ENCODE results near the gene LRP1B. TPM values are rescaled to one million over a fixed set of nuclear protein-coding genes. Genes with fewer than 3 reads are reported as not detected.

LRP1B gene
- polyA plus RNA-seq, 2 of the 4 experiments (the other 2 are of a cell fraction): 0.03 TPM; not detected in 1

DNA sequence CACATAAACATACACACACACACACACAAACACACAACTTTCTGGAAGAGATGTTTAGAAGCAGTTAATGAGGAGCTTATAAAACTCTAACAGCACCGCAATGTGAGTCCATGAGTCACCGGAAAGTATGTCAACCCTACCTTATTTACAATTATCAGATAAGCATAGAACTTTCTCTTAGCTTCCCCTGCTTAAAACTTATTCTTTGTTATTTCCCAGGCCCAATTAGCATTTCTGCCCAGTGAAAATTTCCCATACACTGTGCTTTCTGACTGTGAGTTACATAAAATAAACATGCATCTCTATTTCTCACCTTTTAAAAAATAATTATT, 737.6 kb downstream of the LRP1B start:
- 12% methylated on average over 2 of the region's 2 CpGs for WGBS (ENCODE audit: missing lambda C conversion rate)
- ChIA-PET CTCF (interaction anchor here (1.4 kb wide), 1 partner anchor 8 kb away, joined by 3 read pairs; no protein-coding TSS in a partner anchor), POLR2A (no interaction called here)
- no peaks in the 10 kb centered on the region for H3K9me3 ChIP-seq
- ATAC-seq (peak; percentile 28 to 57; a peak in 4 of 6 replicates), FAIRE-seq (no peak), DNase-seq (ENCODE audit: low read depth in 1 of 2, low spot score in 1 of 2) (peak in 1 of 2 experiments; percentile 32)
- H3K27ac ChIP-seq: peak overlapping the region; percentile 52 to 63; a peak in 5 of 6 replicates
- H3K4me3 ChIP-seq: no peak overlapping the region
- no peak for TF ChIP-seq FOSL2 (IDR thresholded peaks at IDR 0.05)
- TF ChIP-seq FOSL2 (CRISPR knock-in tag; IDR thresholded peaks at IDR 0.05): peak; percentile 19; the same call in 1 of the 2 replicates
- no peak for TF ChIP-seq KDM5A (IDR thresholded peaks at IDR 0.05)
- TF ChIP-seq HMGXB4 (CRISPR knock-in tag; IDR thresholded peaks at IDR 0.05; ENCODE audit: borderline replicate concordance): no peak
- TF ChIP-seq, protein P1, sequence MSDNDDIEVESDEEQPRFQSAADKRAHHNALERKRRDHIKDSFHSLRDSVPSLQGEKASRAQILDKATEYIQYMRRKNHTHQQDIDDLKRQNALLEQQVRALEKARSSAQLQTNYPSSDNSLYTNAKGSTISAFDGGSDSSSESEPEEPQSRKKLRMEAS (IDR thresholded peaks at IDR 0.05): no peak
- H3K4me2 ChIP-seq: peak overlapping the region; percentile 61
- H3K4me1 ChIP-seq: peaks cover 17% of the 10 kb centered on the region; the same call in 2 of the 3 replicates

- Histone ChIP-seq H3K4me1 (peaks cover 17% of the 10 kb centered on the region; the same call in 2 of the 3 replicates), H3K9me3 (no peaks in the 10 kb centered on the region), H3K4me3 (no peak overlapping the region), H3K4me2 (peak overlapping the region; percentile 61), H3K27ac (peak overlapping the region; percentile 52 to 63; a peak in 5 of 6 replicates)
- ATAC-seq: peak; percentile 96 to 98
- ChIA-PET POLR2A (no interaction called here), CTCF (interaction anchor here (1.4 kb wide), 1 partner anchor 8 kb away, joined by 3 read pairs; no protein-coding TSS in a partner anchor)
- peak; percentile 68; the same call in 1 of the 2 replicates for TF ChIP-seq JUNB (IDR thresholded peaks at IDR 0.05)
- no peak for TF ChIP-seq NFE2L2 (conservative IDR thresholded peaks at IDR 0.05; ENCODE audit: low read length)
- TF ChIP-seq, protein P2, sequence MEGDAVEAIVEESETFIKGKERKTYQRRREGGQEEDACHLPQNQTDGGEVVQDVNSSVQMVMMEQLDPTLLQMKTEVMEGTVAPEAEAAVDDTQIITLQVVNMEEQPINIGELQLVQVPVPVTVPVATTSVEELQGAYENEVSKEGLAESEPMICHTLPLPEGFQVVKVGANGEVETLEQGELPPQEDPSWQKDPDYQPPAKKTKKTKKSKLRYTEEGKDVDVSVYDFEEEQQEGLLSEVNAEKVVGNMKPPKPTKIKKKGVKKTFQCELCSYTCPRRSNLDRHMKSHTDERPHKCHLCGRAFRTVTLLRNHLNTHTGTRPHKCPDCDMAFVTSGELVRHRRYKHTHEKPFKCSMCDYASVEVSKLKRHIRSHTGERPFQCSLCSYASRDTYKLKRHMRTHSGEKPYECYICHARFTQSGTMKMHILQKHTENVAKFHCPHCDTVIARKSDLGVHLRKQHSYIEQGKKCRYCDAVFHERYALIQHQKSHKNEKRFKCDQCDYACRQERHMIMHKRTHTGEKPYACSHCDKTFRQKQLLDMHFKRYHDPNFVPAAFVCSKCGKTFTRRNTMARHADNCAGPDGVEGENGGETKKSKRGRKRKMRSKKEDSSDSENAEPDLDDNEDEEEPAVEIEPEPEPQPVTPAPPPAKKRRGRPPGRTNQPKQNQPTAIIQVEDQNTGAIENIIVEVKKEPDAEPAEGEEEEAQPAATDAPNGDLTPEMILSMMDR (IDR thresholded peaks at IDR 0.05): no peak
- TF ChIP-seq GATA3 (IDR thresholded peaks at IDR 0.05; ENCODE audit: borderline replicate concordance): peak; percentile 55; the same call in 1 of the 2 replicates
- 0 out of 5 replicates have a peak, but pooled peaks of 1 of the 2 experiments have one; percentile 56 for TF ChIP-seq EP300 (IDR thresholded peaks at IDR 0.05)
- TF ChIP-seq CEBPB (IDR thresholded peaks at IDR 0.05): 0 out of 4 replicates have a peak, but pooled peaks of 1 of the 2 experiments have one; percentile 2
- no peak for TF ChIP-seq POLR2A (IDR thresholded peaks at IDR 0.05; ENCODE audit: low read length)
- TF ChIP-seq MAFK (IDR thresholded peaks at IDR 0.05; ENCODE audit: partially characterized antibody): peak; percentile 85
- TF ChIP-seq, protein P1 (IDR thresholded peaks at IDR 0.05): 0 out of 2 replicates have a peak, but pooled peaks have one; percentile 22
- peak; percentile 41; the same call in 1 of the 2 replicates for TF ChIP-seq FOSL2 (IDR thresholded peaks at IDR 0.05)
- TF ChIP-seq FOSL2 (CRISPR knock-in tag; IDR thresholded peaks at IDR 0.05): peak; percentile 50
- DNase-seq (ENCODE audit: low read depth in 1 of 2, low spot score in 1 of 2): peak; percentile 10 to 76
- no peak for FAIRE-seq
- 16% methylated on average over 5 of the region's 5 CpGs for WGBS (ENCODE audit: missing lambda C conversion rate)
Measured at GRCh38 chr2:141392517-141393213, 738.2 kb downstream of the LRP1B start.

DNA sequence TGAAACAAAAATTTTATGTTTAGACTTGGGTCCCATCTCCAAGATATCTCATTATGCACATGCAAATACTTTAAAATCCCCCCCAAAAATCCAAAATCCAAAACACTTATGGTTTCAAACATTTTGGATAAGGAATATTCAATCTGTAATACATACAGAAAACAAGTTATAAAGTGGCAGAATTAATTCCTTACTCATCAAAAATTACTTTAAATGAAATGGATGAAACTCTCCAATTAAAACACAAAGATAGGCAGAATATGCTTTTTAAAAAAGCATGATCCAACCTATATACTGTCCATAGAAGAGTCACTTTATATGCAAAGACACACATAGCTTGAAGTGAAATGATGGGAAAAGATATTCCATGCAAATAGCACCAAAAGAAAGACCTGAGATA, 744.6 kb downstream of the LRP1B start:
- FAIRE-seq: no peak
- no peak for DNase-seq (ENCODE audit: low read depth in 1 of 2, low spot score in 1 of 2)
- TF ChIP-seq RARB (CRISPR knock-in tag; IDR thresholded peaks at IDR 0.05) (no peak), MAFK (IDR thresholded peaks at IDR 0.05; ENCODE audit: partially characterized antibody) (peak; percentile 52)
- no peak overlapping the region for H3K27ac ChIP-seq
- no peak overlapping the region for H3K4me2 ChIP-seq
- no peak overlapping the region for H3K4me3 ChIP-seq
- ChIA-PET CTCF (no interaction called here), POLR2A (no interaction called here)
- H3K4me1 ChIP-seq: peaks cover 8% of the 10 kb centered on the region; the same call in 2 of the 3 replicates
- H3K9me3 ChIP-seq: no peaks in the 10 kb centered on the region
- ATAC-seq: no peak

- POLR2A ChIA-PET: no interaction called here
- Histone ChIP-seq H3K9me3 (no peaks in the 10 kb centered on the region), H3K27ac (no peak overlapping the region), H3K4me3 (no peak overlapping the region), H3K4me1 (peaks cover 8% of the 10 kb centered on the region; the same call in 2 of the 3 replicates), H3K4me2 (peak overlapping the region; percentile 32; the same call in 2 of the 3 replicates)
- TF ChIP-seq BHLHE40 (IDR thresholded peaks at IDR 0.05; ENCODE audit: low read depth, low read length): no peak
- no peak for TF ChIP-seq ZSCAN20 (CRISPR knock-in tag; IDR thresholded peaks at IDR 0.05)
- TF ChIP-seq SREBF2 (IDR thresholded peaks at IDR 0.05): no peak
- no peak for TF ChIP-seq NPAS2 (CRISPR knock-in tag; IDR thresholded peaks at IDR 0.05; ENCODE audit: borderline replicate concordance)
- no peak for TF ChIP-seq GATA3 (IDR thresholded peaks at IDR 0.05; ENCODE audit: borderline replicate concordance)
- TF ChIP-seq CHD4 (IDR thresholded peaks at IDR 0.05; ENCODE audit: borderline replicate concordance): no peak
- DNase-seq (ENCODE audit: low read depth in 1 of 2, low spot score in 1 of 2): peak in 1 of 2 experiments; percentile 37
- no peak for ATAC-seq
- CTCF ChIA-PET: interaction anchor here (0.8 kb wide), 1 partner anchor 9 kb away, joined by 3 read pairs; no protein-coding TSS in a partner anchor
- WGBS (ENCODE audit: missing lambda C conversion rate): 47% methylated on average over 4 of the region's 4 CpGs
- FAIRE-seq: no peak
Measured at GRCh38 chr2:141384676-141385075, 746.1 kb downstream of the LRP1B start.

Data from A549 (cell line).